Lower lobe of right lung (tissue), 2 donors: ENCODE measurements around the gene TBX4. TPM values are rescaled to one million over a fixed set of nuclear protein-coding genes. Genes with fewer than 3 reads are reported as not detected.
"Not testable (repeated sequence)": the region's sequence is repeated elsewhere in the genome, so short reads cannot be mapped to it uniquely, and the experiment has no call there.

Source experiments
- ATAC-seq, 2 donors: fragments of 200-7000 bp; cut with Tn5 transposase; one replicate each; pipeline ENCODE4 v1.9.1; 2020 to 2022; ENCODE audit warnings: mild to moderate bottlenecking in 2 of 2, moderate library complexity in 2 of 2
- DNase-seq: peaks from one replicate; pipeline ENCODE4 v3.0.0-alpha.2; 2020
- H3K27ac ChIP-seq: fragments of 200-600 bp; one replicate; pipeline ENCODE4 v1.8.0; 2022
- H3K27me3 ChIP-seq: fragments of 200-600 bp; one replicate; pipeline ENCODE4 v1.8.0; 2022; ENCODE audit warnings: low read depth
- H3K36me3 ChIP-seq: fragments of 200-600 bp; one replicate; pipeline ENCODE4 v1.8.0; 2022; ENCODE audit warnings: mild to moderate bottlenecking
- H3K4me1 ChIP-seq: fragments of 200-600 bp; one replicate; pipeline ENCODE4 v1.8.0; 2022
- H3K4me3 ChIP-seq: fragments of 200-600 bp; one replicate; pipeline ENCODE4 v1.8.0; 2022; ENCODE audit warnings: mild to moderate bottlenecking
- H3K9me3 ChIP-seq: fragments of 200-600 bp; one replicate; pipeline ENCODE4 v1.8.0; 2022
- intact Hi-C: fragments of 100-400 bp; cut with DNase I; formaldehyde crosslinking; loops from one replicate; pipeline ENCODE4 v1.11.0; 2022
- total RNA-seq: library from RNA; stranded (reverse); fragmentation: NEBNext Ultra II Directional; extraction: Animal tissue kit (Norgen Biotek cat#: 25700); gene quantifications from one replicate; pipeline ENCODE4 v1.2.1, GENCODE V29; 2021
- TF ChIP-seq, protein P1 (sequence below): fragments of 200-600 bp; IDR thresholded peaks from one replicate; pipeline ENCODE4 v1.8.0; 2022; ENCODE audit warnings: antibody characterized with exemption, mild to moderate bottlenecking
- donor health status: DM: no; HTN: yes; CAD: no; lungs with severe emphysema.

The TBX4 gene
- total RNA-seq, 1 donor from 2014 or later, result 22.3 TPM

DNA sequence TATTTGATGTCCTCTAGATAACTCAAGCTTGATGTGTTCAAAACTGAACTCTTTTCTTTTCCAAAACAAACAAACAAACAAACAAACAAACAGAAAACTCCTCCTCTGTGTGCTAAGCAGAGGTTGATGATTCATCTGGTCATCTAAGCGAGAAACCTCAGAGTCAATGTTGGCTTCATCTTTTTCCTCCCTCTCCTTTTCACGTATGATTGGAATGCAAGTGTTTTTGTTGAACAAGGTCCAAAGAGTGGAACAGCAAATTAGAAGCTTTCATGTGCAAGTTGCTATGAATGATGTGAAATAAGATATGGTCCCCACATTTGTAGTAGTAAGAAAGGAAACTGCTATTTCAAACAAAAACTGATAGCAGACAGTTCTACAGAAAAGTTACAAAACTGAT, 52.5 kb downstream of the TBX4 start:
- no peaks in the 10 kb centered on the region for H3K36me3 ChIP-seq

DNA sequence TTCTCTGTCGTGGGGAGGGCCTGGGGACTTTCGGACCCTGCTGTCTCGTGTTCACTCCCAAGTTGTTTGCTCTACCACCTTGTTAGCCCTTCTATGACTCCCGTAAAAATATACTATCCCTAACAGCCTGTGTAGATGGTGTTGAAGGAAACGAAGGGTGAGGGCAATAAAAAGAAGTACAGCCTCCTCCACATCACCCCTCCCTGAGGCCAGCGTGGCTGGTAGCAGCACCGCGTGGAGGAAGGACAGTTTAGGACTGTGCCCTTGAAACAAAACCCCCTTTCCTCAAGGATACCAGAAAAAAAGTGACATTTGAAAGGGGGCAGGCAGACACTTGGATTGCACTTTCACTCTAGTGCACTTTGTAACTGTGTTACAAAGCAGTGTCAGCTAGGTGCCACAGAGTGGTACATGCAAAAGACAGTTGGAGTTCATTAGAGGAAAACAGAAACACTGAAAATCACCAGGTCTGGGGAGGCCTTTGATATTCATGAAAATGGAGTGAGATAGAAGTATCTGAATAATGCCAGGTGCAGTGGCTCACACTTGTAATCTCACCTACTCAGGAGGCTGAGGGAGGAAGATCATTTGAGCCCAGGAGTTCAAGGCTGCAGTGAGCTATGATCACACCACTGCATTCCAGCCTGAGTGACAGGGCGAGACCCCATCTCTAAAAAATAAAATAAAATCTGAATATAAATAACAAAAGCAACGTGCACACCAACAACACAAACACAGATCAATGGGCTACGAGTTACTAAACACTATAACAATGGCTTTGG, 53.8 kb downstream of the TBX4 start:
- Histone ChIP-seq H3K27ac (no peak overlapping the region), H3K36me3 (no peaks in the 10 kb centered on the region), H3K4me3 (no peak overlapping the region), H3K27me3 (no peaks in the 10 kb centered on the region), H3K9me3 (no peaks in the 10 kb centered on the region), H3K4me1 (no peaks in the 10 kb centered on the region)
- TF ChIP-seq, protein P1, sequence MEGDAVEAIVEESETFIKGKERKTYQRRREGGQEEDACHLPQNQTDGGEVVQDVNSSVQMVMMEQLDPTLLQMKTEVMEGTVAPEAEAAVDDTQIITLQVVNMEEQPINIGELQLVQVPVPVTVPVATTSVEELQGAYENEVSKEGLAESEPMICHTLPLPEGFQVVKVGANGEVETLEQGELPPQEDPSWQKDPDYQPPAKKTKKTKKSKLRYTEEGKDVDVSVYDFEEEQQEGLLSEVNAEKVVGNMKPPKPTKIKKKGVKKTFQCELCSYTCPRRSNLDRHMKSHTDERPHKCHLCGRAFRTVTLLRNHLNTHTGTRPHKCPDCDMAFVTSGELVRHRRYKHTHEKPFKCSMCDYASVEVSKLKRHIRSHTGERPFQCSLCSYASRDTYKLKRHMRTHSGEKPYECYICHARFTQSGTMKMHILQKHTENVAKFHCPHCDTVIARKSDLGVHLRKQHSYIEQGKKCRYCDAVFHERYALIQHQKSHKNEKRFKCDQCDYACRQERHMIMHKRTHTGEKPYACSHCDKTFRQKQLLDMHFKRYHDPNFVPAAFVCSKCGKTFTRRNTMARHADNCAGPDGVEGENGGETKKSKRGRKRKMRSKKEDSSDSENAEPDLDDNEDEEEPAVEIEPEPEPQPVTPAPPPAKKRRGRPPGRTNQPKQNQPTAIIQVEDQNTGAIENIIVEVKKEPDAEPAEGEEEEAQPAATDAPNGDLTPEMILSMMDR, result no peak
- ATAC-seq (no peak), DNase-seq (no peak)
- intact Hi-C loops, result no loop called here

More for the DNA sequence above, 52.5 kb downstream of the TBX4 start:
- H3K4me1 ChIP-seq, result no peaks in the 10 kb centered on the region
- TF ChIP-seq, protein P1, result no peak
- H3K9me3 ChIP-seq, result no peaks in the 10 kb centered on the region
- DNase-seq (no peak), ATAC-seq (no peak)
- intact Hi-C loops, result no loop called here
- no peak overlapping the region for H3K4me3 ChIP-seq
- H3K27ac ChIP-seq, result no peak overlapping the region
- H3K27me3 ChIP-seq, result no peaks in the 10 kb centered on the region

DNA sequence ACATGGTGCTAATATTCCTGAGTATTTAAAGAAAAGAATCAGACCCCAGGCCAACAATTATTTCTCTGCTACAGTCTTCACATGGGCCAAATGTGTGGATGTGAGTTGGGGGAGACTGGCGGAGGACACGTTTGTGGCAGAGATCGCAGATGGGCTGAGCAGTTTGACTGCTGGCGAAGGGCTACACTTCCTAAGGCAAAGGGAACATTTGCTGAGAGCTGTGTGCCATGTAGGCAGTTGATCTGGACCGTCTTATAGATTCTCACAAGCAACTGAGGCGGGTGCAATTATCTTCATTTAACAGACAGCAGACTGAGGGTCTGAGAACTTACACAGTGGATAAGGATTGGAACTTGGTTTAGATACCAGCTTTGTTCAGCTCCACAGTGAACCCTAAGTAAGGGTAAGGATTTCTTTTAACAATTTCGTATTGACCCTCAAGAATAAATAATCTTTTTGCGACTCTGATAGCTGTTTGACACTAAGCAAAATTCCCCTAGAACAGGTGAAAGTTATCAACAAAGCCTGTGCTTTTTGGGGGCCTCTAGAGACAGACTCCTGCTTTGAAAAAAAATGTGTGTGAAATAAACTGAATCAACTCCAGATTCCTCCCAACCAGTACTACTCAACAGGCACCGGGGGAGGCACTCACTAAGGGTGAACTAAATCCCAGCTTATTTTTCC, 55.3 kb downstream of the TBX4 start:
- no peak overlapping the region for H3K4me3 ChIP-seq
- no peaks in the 10 kb centered on the region for H3K4me1 ChIP-seq
- H3K9me3 ChIP-seq, result no peaks in the 10 kb centered on the region
- intact Hi-C loops, result no loop called here
- no peaks in the 10 kb centered on the region for H3K36me3 ChIP-seq
- no peaks in the 10 kb centered on the region for H3K27me3 ChIP-seq
- H3K27ac ChIP-seq, result no peak overlapping the region
- TF ChIP-seq, protein P1, result no peak
- ATAC-seq, result no peak
- DNase-seq, result no peak

DNA sequence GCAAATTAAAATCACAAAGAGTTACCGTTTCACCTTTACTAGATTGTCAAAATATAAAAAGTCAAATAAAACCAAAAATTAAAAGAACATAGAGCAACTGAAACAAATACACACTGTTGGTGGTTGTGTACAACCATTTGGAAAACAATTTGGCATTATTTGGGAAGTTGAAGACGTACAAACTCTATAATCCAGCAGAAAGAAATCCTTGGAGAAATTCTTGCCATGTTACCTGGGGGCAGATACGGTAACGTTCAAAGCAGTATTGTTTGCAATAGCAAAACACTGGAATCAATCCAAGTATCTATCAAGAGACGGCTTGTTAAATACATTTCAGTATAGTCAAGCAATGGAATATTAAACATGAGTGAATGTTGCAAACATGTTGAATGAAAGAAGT, 56.7 kb downstream of the TBX4 start:
- H3K4me1 ChIP-seq, result no peaks in the 10 kb centered on the region
- no peak overlapping the region for H3K27ac ChIP-seq
- intact Hi-C loops, result no loop called here
- no peak overlapping the region for H3K4me3 ChIP-seq
- no peaks in the 10 kb centered on the region for H3K27me3 ChIP-seq
- H3K9me3 ChIP-seq, result no peaks in the 10 kb centered on the region
- no peaks in the 10 kb centered on the region for H3K36me3 ChIP-seq
- DNase-seq (no peak), ATAC-seq (no peak)
- TF ChIP-seq, protein P1, result no peak

DNA sequence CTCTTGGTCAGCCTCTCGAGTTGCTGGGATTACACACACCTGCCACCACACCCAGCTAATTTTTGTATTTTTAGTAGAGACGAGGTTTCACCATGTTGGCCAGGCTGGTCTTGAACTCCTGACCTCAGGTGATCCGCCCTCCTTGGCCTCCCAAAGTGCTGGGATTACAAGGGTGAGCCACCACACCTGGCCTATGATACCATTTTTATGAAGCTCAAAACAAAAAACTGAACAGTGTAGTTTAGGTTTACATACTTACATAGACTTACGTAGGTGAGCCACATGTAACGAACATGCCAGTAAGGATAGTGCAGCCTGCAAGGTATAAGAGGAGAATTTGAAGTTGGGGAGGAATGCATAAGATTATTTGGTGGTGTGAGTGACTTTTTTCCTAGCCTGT, 57.2 kb downstream of the TBX4 start:
- H3K27me3 ChIP-seq, DNase-seq, ATAC-seq, intact Hi-C loops, H3K4me3 ChIP-seq, H3K27ac ChIP-seq, H3K4me1 ChIP-seq, H3K36me3 ChIP-seq, H3K9me3 ChIP-seq: not testable (repeated sequence)

DNA sequence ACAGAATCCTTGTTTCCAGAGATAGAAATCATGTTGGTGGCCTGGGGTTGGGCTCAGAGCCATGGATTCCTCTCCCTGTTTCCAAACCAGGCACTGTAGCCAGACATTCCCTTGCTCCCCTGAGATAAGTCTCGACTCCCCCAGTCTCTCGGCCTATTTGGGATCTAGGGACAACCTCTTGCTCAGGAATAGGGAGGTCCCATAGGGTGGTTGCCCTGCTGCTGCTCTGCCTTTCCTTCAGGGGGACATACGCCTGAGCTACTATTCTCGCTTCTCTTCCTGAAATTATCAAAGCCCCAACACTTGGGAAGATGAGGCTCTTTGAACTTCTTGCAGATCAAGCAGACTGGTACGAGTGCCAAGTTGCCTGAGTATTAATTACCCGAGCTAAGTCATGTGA, 58.0 kb downstream of the TBX4 start:
- Histone ChIP-seq H3K36me3 (no peaks in the 10 kb centered on the region), H3K27ac (no peak overlapping the region), H3K9me3 (no peaks in the 10 kb centered on the region), H3K4me1 (no peaks in the 10 kb centered on the region), H3K27me3 (no peaks in the 10 kb centered on the region), H3K4me3 (no peak overlapping the region)
- no peak for DNase-seq
- intact Hi-C loops, result no loop called here
- TF ChIP-seq, protein P1, result no peak
- ATAC-seq, result no peak
